Tibial nerve (tissue), 4 donors: Measurements from ENCODE around the gene TMEM212. TPM values are rescaled to one million over a fixed set of nuclear protein-coding genes. Genes with fewer than 3 reads are reported as not detected.

Source experiments
- DNase-seq, 2 donors: peaks; one replicate each; pipeline ENCODE4 v3.0.0-alpha.2; 2019; ENCODE audit warnings: low spot score in 2 of 2
- H3K27ac ChIP-seq, 4 donors: fragments of 200-600 bp; sonication (generic) in 3 of 4; one replicate each; pipeline ENCODE4 v1.5.1; 2017 to 2019; ENCODE audit warnings: mild to moderate bottlenecking in 1 of 4
- H3K27me3 ChIP-seq, 2 donors: fragments of 200-600 bp; sonication (generic) in 1 of 2; one replicate each; pipeline versions ENCODE4 v1.5.1 to v1.6.0; 2017 to 2019
- H3K36me3 ChIP-seq, 3 donors: fragments of 200-600 bp; sonication (generic); one replicate each; pipeline ENCODE4 v1.5.1; 2018 to 2019
- H3K4me1 ChIP-seq, 4 donors: fragments of 200-600 bp; sonication (generic) in 3 of 4; one replicate each; pipeline ENCODE4 v1.5.1; 2017 to 2019
- H3K4me3 ChIP-seq, 4 donors: fragments of 200-600 bp; sonication (generic) in 3 of 4; one replicate each; pipeline ENCODE4 v1.5.1; 2017 to 2019; ENCODE audit warnings: mild to moderate bottlenecking in 1 of 4, moderate library complexity in 1 of 4
- H3K9me3 ChIP-seq, 4 donors: fragments of 200-600 bp; sonication (generic) in 3 of 4; one replicate each; pipeline ENCODE4 v1.5.1; 2017 to 2019
- CTCF ChIP-seq, 5 experiments: fragments of 200-600 bp in 3 of 5; fragments of 450-650 bp in 2 of 5; sonication (generic) in 3 of 5; IDR thresholded peaks; one replicate each; pipeline ENCODE4 v1.5.1; 2016 to 2019; ENCODE audit warnings: antibody characterized with exemption in 5 of 5, mild to moderate bottlenecking in 3 of 5, moderate library complexity in 2 of 5
- EP300 ChIP-seq, 2 donors: sonication (generic); formaldehyde crosslinking; IDR thresholded peaks; one replicate each; pipeline ENCODE4 v1.6.1; 2017; ENCODE audit warnings: antibody characterized with exemption in 2 of 2, mild to moderate bottlenecking in 1 of 2
- POLR2A ChIP-seq, 2 donors: fragments of 450-650 bp; IDR thresholded peaks; one replicate each; pipeline ENCODE4 v1.6.1; 2017; ENCODE audit warnings: antibody characterized with exemption in 2 of 2, mild to moderate bottlenecking in 2 of 2, moderate library complexity in 2 of 2
- WGBS, 2 donors: methylation state at CpG; one replicate each; pipeline ENCODE4 v1.1.5; 2018; 5-methylcytosine and 5-hydroxymethylcytosine counted together
- total RNA-seq, 4 donors: library from RNA; depleted of rRNA; stranded (reverse); fragments of >200 nt; gene quantifications; one replicate each; pipeline ENCODE4 v1.1.0, GENCODE V29; 2016

Gene TMEM212
- total RNA-seq, 4 donors from 2014 or later = not detected

DNA sequence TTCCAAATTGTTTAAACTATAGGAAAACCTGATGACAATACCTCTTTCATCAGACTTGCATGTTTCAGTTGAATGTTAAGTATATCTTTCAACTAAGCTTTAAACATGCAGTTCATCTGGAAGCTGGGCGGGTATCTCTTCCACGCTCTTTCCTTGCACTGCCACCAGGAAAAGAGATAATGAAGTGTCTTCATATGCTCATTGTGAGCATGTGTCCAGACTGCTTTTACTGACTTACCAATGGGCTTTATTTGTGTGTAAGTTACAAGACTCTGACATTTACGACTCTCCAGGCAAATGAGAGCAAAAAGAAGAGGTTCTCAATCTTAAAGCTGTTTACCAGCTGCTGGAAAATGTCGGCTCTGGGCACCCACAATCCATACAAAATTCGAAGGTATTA is 52.8 kb downstream of the TMEM212 start:
- Histone ChIP-seq H3K27me3 (no peaks in the 10 kb centered on the region), H3K4me3 (no peak overlapping the region), H3K27ac (no peak overlapping the region), H3K4me1 (peaks cover 0 to 6% (median 0%) of the 10 kb centered on the region in 4 donors), H3K36me3 (no peaks in the 10 kb centered on the region), H3K9me3 (no peaks in the 10 kb centered on the region)
- DNase-seq = no peak
- TF ChIP-seq CTCF (IDR thresholded peaks at IDR 0.05) = no peak
- TF ChIP-seq POLR2A (IDR thresholded peaks at IDR 0.05) = no peak
- TF ChIP-seq EP300 (IDR thresholded peaks at IDR 0.05) = no peak
- 67 to 71% methylated on average over 5 of the region's 5 CpGs for WGBS, 2 donors

- Histone ChIP-seq H3K36me3 (no peaks in the 10 kb centered on the region), H3K4me1 (peaks cover 0 to 6% (median 0%) of the 10 kb centered on the region in 4 donors), H3K9me3 (no peaks in the 10 kb centered on the region), H3K27me3 (no peaks in the 10 kb centered on the region), H3K27ac (no peak overlapping the region), H3K4me3 (no peak overlapping the region)
- TF ChIP-seq EP300 (IDR thresholded peaks at IDR 0.05) (no peak), CTCF (IDR thresholded peaks at IDR 0.05) (no peak), POLR2A (IDR thresholded peaks at IDR 0.05) (no peak)
- WGBS, 2 donors = 79 to 82% methylated on average over 3 of the region's 3 CpGs
- no peak for DNase-seq
Measured at GRCh38 chr3:171896316-171896715, 53.2 kb downstream of the TMEM212 start.

DNA sequence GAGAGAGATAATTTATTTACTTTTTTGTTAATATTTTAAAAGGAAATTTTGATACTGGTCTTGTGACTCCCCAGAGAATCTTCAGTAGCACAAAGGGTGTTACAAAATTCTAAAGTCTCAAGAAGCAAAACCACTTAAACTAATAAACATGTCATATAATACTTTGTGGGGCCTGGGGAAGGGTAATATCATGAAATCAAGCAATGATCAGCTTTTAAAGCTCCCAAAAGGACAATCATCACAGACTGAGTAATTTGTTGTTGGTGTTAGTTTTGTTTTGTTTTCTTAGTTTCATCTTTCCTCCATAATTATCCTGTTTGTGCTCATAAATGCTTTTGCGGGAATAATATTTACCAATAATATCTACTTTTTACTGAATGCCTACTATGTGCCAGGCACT is 55.0 kb downstream of the TMEM212 start:
- no peak for DNase-seq
- Histone ChIP-seq H3K4me3 (no peak overlapping the region), H3K9me3 (no peaks in the 10 kb centered on the region), H3K4me1 (peaks cover 0 to 6% (median 0%) of the 10 kb centered on the region in 4 donors), H3K27me3 (no peaks in the 10 kb centered on the region), H3K36me3 (no peaks in the 10 kb centered on the region), H3K27ac (no peak overlapping the region)
- TF ChIP-seq POLR2A (IDR thresholded peaks at IDR 0.05) = no peak
- no peak for TF ChIP-seq EP300 (IDR thresholded peaks at IDR 0.05)
- no peak for TF ChIP-seq CTCF (IDR thresholded peaks at IDR 0.05)
- 69 to 77% methylated on average over 1 of the region's 1 CpG for WGBS, 2 donors

DNA sequence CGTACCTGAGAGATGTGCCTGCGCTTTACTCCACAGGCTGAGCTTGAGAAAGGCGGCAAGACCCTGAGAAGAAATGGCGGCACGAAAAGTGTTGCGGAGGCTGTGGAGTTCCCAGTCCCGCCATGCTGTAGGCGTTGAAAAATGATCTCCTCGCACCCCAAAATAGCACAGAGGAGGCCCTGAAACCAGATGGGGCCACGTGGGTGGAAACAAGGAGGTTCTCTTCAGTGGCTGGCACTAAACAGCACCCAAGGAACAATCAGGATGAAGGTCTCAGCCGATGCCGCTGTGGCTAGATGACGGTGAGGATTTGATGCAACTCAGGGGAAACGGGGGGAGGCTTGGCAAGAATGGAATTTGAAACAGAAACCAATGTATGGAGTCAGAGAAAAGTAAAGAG is 57.3 kb downstream of the TMEM212 start:
- WGBS, 2 donors = 88 to 93% methylated on average over 14 of the region's 14 CpGs
- Histone ChIP-seq H3K4me3 (no peak overlapping the region), H3K4me1 (peaks cover 0 to 6% (median 0%) of the 10 kb centered on the region in 4 donors), H3K36me3 (no peaks in the 10 kb centered on the region), H3K27ac (no peak overlapping the region), H3K27me3 (no peaks in the 10 kb centered on the region), H3K9me3 (no peaks in the 10 kb centered on the region)
- TF ChIP-seq CTCF (IDR thresholded peaks at IDR 0.05) (no peak), POLR2A (IDR thresholded peaks at IDR 0.05) (no peak), EP300 (IDR thresholded peaks at IDR 0.05) (no peak)
- no peak for DNase-seq

- Histone ChIP-seq H3K27ac (no peak overlapping the region), H3K9me3 (no peaks in the 10 kb centered on the region), H3K27me3 (no peaks in the 10 kb centered on the region), H3K4me3 (no peak overlapping the region), H3K36me3 (no peaks in the 10 kb centered on the region), H3K4me1 (peaks cover 0 to 6% (median 0%) of the 10 kb centered on the region in 4 donors)
- WGBS, 2 donors = 84 to 87% methylated on average over 7 of the region's 7 CpGs
- no peak for DNase-seq
- no peak for TF ChIP-seq POLR2A (IDR thresholded peaks at IDR 0.05)
- TF ChIP-seq CTCF (IDR thresholded peaks at IDR 0.05) = no peak
- no peak for TF ChIP-seq EP300 (IDR thresholded peaks at IDR 0.05)
Measured at GRCh38 chr3:171901615-171902312, 58.6 kb downstream of the TMEM212 start.
